Left renal pelvis (tissue), 4 donors: Measurements from ENCODE around the gene ZFHX3. TPM values are rescaled to one million over a fixed set of nuclear protein-coding genes. Genes with fewer than 3 reads are reported as not detected.
"Not testable (repeated sequence)": the region's sequence is repeated elsewhere in the genome, so short reads cannot be mapped to it uniquely, and the experiment has no call there.

ENCODE experiments used
- DNase-seq, 4 donors: peaks; one replicate each; pipeline ENCODE4 v3.0.0-alpha.2; 2013; ENCODE audit warnings: low read depth in 4 of 4, low spot score in 3 of 4
- polyA plus RNA-seq, 4 donors: library from polyadenylated mRNA; unstranded; fragments of 120-200 nt; gene quantifications; one replicate each; pipeline ENCODE4 v1.2.1, GENCODE V29; 2013; ENCODE audit not compliant: insufficient read length in 4 of 4

ZFHX3 gene
- polyA plus RNA-seq, 4 donors, result 7.3 to 26.9 (median 20.6) TPM

DNA sequence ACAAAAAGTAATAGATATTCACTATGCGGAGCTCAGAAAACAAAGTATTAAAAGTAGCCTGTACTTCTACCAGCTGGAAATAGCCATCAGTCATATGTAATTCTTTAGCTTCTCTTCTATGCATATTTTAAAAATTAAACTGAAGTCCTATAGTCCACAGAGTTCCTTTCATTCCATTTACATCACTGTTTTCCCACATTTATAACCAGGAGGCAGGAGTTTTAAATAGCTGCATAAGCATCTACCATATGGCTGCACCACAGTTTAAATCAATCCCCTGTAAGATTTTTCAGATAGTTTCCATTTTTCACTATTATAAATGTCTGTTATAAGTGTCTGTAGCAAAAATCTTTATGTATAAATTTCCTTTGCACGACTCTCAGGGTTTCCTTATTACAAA is 45.1 kb downstream of the ZFHX3 start:
- no peak for DNase-seq

GRCh38 chr16:73000907-73001521 is 46.9 kb downstream of the ZFHX3 start:
- DNase-seq, result no peak

DNA sequence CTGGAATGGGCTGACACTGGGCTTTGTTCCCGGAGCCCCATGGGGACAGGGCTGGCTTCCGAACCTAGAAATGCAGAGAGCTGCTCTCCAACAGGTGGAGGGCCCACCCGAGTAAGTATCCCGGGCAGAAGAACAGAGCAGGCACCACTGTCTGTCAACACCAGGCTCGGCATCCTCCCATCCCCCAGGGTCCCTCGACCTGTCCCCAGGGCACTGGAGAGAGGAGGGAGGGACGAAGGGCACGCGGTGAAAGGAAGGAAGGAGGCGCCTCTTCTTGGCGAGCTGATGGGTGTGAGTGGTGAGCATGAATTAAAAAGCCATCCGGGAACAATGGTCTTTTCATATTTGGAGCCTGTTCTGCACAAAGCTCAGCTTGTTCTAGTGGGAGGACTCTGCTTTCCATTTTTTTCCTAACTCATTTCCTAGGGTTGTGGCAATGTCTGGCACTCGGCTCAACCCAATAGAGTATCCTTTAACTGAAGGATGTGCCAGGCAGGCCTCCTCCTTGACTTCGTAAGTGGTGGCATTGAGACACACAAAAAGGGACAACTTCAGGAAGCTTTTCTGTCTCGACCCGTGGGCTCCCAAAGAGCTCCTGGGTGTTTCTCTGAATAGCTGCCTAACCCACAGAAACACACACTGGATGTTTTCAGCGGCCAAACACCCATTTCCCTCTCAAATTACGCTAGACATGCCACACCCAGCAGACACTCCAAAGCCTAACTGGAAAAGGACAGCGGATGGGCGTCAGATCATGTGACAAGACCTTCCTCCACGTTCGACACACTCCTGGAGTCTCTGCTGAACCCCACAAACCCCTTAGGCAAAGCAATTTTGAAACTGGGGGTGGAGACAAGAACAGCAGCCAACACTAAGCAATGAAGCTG is 47.7 kb downstream of the ZFHX3 start:
- no peak for DNase-seq

GRCh38 chr16:72999541-73000019 is 48.3 kb downstream of the ZFHX3 start:
- no peak for DNase-seq

DNA sequence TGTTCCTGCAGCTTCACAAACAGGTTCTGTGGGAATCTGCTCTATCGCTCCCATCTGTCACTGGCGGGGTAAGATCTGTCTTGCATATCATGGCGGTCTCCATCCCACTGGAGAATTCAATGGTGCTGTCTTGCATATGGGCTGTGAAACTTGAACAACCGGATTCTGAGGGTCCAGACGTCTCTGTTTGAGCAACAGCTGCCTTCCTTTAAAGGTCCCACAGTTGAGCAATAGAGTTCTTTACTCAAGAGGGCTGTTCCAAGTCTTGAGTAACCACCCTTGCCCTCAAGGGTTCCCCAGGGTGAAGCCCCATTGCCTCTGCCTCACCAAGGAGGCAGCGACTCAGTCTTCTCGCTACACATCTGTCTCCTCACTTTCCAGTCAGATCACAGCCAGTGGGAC is 50.8 kb downstream of the ZFHX3 start:
- no peak for DNase-seq

GRCh38 chr16:72996291-72997062 is 51.5 kb downstream of the ZFHX3 start:
- no peak for DNase-seq

GRCh38 chr16:72995882-72996270 is 52.1 kb downstream of the ZFHX3 start:
- not testable (repeated sequence) for DNase-seq

- no peak for DNase-seq
These were observed 52.6 kb downstream of the ZFHX3 start for GRCh38 chr16:72995151-72995881.

DNA sequence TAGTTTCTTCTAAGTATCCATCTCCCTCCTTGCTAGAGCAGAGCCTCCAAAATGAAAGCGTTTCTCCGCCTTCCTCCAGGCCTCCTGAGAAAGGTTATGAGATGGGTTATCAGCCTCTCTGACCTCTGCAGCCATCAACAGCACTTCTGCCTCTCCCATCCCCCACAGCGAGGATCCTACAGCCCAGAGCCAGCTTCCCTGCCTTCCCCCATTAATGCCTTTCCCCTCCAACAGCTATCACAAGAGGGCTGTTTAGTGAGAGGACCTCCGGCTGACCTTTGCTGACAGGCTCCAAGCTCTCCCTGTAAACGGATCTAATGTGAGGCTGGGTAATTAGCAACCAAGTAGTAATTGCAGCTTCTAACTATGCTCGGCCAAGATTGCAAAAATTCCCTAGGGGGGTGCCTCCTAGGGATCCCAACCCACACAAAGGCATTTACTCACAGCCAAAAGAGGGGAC is 55.8 kb downstream of the ZFHX3 start:
- no peak for DNase-seq

- no peak for DNase-seq
These were observed 56.3 kb downstream of the ZFHX3 start for GRCh38 chr16:72991644-72992043.

- DNase-seq, result no peak
These were observed 56.7 kb downstream of the ZFHX3 start for GRCh38 chr16:72991211-72991610.

DNA sequence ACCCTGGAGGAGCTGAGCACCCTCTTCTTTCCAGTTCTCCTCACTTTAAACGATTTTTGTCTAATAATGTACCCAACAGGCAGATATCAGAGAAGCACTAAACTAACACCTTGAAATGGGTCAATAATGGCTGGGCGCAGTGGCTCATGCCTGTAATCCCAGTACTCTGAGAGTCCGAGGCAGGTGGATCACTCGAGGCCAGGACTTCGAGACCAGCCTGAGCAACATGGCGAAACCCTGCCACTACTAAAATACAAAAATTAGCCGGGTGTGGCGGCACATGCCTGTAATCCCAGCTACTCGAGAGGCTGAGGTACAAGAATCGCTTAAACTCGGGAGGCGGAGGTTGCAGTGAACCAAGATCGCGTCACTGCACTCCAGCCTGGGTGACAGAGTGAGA is 57.4 kb downstream of the ZFHX3 start:
- DNase-seq, result no peak

- no peak for DNase-seq
These were observed 58.1 kb downstream of the ZFHX3 start for GRCh38 chr16:72989579-72990551.

DNA sequence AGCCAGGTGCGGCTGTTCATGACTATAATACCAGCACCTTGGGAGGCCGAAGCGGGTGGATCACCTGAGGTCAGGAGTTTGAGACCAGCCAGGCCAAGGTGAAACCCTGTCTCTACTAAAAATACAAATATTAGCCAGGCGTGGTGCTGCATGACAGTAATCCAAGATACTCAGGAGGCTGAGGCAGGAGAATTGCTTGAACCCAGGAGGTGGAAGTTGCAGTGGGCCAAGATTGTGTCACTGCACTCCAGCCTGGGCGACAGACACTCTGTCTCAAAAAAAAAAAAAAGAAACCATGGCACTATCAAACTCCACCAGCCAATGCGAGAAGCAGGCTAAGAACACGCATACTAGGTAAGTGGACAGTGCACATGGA is 58.7 kb downstream of the ZFHX3 start:
- not testable (repeated sequence) for DNase-seq

DNA sequence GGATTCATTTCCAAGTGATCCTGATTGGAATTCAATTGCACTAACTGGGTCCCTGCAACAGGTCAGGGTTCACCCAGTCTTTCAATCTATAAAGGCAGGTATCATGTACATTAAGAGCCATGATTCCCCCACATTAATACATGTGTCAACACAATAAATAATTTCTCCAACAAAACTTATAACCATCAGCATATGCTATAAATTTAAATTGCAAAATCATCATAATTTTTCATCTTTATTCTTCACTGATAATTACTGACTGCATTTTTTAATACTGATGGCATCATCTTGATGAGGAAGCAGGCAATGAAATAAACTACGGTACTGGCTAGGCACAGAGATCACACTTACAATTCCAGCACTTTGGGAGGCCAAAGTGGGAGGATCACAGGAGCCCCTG is 59.4 kb downstream of the ZFHX3 start:
- no peak for DNase-seq

DNA sequence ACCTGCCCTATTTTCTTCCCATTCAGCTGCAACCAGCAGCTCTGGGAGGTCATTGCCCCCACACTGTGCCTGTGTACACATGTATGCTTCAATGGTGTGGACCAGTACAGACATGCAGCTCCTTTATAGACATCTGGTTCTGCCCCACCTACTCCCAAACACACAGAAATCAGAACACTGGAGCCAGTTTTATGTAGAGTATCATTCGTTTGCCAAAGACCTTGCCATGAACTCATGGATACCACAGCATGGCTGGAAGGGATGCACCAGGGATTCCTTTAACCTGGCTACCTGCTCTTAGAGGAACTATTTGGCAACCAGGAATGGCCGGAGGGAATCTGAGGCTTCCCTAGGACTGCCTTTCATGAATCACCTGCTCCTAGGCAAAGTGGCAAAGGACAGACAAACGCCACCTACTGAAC is 60.4 kb downstream of the ZFHX3 start:
- DNase-seq, result no peak

DNA sequence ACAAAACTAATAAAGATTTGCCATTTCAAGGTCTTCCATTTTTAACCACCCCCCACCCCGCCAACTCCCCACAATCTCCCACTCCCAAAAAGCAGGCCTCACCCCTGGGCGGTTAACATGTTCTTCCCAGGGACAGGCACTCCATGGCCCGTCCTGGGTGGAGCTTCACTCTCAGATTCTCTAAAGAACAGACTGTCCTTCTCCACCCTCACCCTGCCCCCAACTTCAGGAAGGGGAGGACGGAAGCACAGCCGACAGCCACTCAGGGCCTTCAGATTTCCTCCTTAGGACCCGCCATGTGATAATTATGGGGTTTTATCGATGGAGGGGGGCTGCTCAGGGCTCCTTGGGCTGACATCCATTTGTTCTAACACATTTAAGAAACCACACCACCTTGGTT is 61.9 kb downstream of the ZFHX3 start:
- no peak for DNase-seq

DNA sequence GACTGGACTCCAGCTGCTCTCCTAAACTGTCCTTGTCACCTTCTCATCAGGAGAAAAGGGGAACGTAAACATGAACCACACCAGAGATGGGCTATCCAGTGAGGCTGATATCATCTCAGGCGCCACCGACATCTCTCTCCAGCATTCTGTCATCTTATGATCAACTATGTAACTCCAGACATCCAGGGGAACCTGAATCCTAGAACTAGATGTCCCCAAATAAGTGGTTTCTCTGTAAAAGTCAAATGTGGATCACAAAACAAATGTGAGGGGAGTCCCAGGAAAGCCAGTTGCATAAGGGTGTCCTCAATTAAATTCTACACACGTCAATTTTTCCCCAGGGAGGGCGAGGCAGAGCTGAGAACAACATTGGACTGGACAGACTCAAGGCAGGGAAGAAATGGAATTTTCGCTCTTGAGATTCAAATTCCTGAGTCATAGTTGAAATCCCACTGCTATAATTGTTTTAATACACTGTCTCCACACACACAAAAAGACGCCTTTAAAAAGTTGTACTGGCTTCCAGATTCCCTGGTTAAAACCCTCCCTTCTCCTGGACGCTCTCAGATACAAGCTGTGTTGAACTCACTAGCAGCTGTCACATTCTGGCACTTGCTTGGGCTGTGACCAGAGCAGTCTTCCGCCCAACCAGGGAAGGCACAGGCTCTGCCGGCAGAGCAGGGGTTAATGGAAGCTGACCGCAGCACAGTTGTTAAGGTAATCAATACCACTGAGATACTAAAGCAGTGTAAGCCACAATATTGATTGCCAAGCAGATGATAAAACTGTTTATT is 62.6 kb downstream of the ZFHX3 start:
- DNase-seq, result no peak
